Activated naive CD4-positive, alpha-beta T cell treated with anti-CD3 and anti-CD28 coated beads, Interleukin-2, amount 50 U/mL, for 24 hours (primary cell): Measurements from ENCODE around the gene ZACN.
A peak's percentile ranks its signal among the peaks of the same experiment; 100 is the strongest.
"Not testable (repeated sequence)": the region's sequence is repeated elsewhere in the genome, so short reads cannot be mapped to it uniquely, and the experiment has no call there.

Experiments
- H3K27ac Mint-ChIP-seq: one replicate; pipeline ENCODE4 v1.8.0; 2021; ENCODE audit warnings: mild to moderate bottlenecking, mixed read lengths
- H3K27me3 Mint-ChIP-seq: one replicate; pipeline ENCODE4 v1.8.0; 2021; ENCODE audit warnings: mixed read lengths
- H3K36me3 Mint-ChIP-seq: one replicate; pipeline ENCODE4 v1.8.0; 2021; ENCODE audit warnings: mixed read lengths
- H3K4me1 Mint-ChIP-seq: one replicate; pipeline ENCODE4 v1.8.0; 2021; ENCODE audit warnings: mixed read lengths
- H3K4me3 Mint-ChIP-seq: one replicate; pipeline ENCODE4 v1.8.0; 2021; ENCODE audit warnings: mild to moderate bottlenecking, mixed read lengths
- H3K9me3 Mint-ChIP-seq: one replicate; pipeline ENCODE4 v1.8.0; 2021; ENCODE audit warnings: mixed read lengths

Gene ZACN

GRCh38 chr17:76078860-76079534 is at the start of gene ZACN:
ZACN (plus strand) TSS chr17:76079182; CDS start chr17:76079265, 83 bp downstream.
- Mint-ChIP-seq H3K27ac (no peak within 1 kb of the TSS), H3K36me3 (no peaks in the 10 kb centered on the region), H3K4me3 (peak within 1 kb of the TSS; percentile 15), H3K27me3 (peaks cover 13% of the 10 kb centered on the region), H3K4me1 (peaks cover 39% of the 10 kb centered on the region), H3K9me3 (no peaks in the 10 kb centered on the region)

GRCh38 chr17:76032073-76032779 is 46.8 kb upstream of the ZACN start:
- H3K4me1 Mint-ChIP-seq, result peaks cover 29% of the 10 kb centered on the region
- H3K27ac Mint-ChIP-seq, result no peak overlapping the region
- H3K27me3 Mint-ChIP-seq, result no peaks in the 10 kb centered on the region
- no peaks in the 10 kb centered on the region for H3K36me3 Mint-ChIP-seq
- no peaks in the 10 kb centered on the region for H3K9me3 Mint-ChIP-seq
- H3K4me3 Mint-ChIP-seq, result no peak overlapping the region

- no peak overlapping the region for H3K27ac Mint-ChIP-seq
- no peak overlapping the region for H3K4me3 Mint-ChIP-seq
- H3K4me1 Mint-ChIP-seq, result peaks cover 29% of the 10 kb centered on the region
- no peaks in the 10 kb centered on the region for H3K36me3 Mint-ChIP-seq
- H3K9me3 Mint-ChIP-seq, result no peaks in the 10 kb centered on the region
- no peaks in the 10 kb centered on the region for H3K27me3 Mint-ChIP-seq
These were observed 46.2 kb upstream of the ZACN start for GRCh38 chr17:76032780-76033108.

GRCh38 chr17:76033139-76033538 is 45.8 kb upstream of the ZACN start:
- H3K27ac Mint-ChIP-seq, result no peak overlapping the region
- H3K36me3 Mint-ChIP-seq, result no peaks in the 10 kb centered on the region
- H3K4me1 Mint-ChIP-seq, result peaks cover 29% of the 10 kb centered on the region
- no peaks in the 10 kb centered on the region for H3K9me3 Mint-ChIP-seq
- H3K27me3 Mint-ChIP-seq, result no peaks in the 10 kb centered on the region
- H3K4me3 Mint-ChIP-seq, result no peak overlapping the region

- Mint-ChIP-seq H3K27ac (no peak overlapping the region), H3K36me3 (peaks cover 2% of the 10 kb centered on the region), H3K27me3 (no peaks in the 10 kb centered on the region), H3K4me3 (no peak overlapping the region), H3K9me3 (no peaks in the 10 kb centered on the region), H3K4me1 (peaks cover 15% of the 10 kb centered on the region)
These were observed 44.3 kb upstream of the ZACN start for GRCh38 chr17:76034428-76035350.

GRCh38 chr17:76036497-76037261 is 42.3 kb upstream of the ZACN start:
- Mint-ChIP-seq H3K4me1 (peaks cover 12% of the 10 kb centered on the region), H3K27me3 (no peaks in the 10 kb centered on the region), H3K36me3 (peaks cover 6% of the 10 kb centered on the region), H3K4me3 (no peak overlapping the region), H3K9me3 (no peaks in the 10 kb centered on the region), H3K27ac (peak overlapping the region; percentile 62)

GRCh38 chr17:76038050-76038449 is 40.9 kb upstream of the ZACN start:
- H3K4me3 Mint-ChIP-seq, result no peak overlapping the region
- peak overlapping the region; percentile 89 for H3K27ac Mint-ChIP-seq
- no peaks in the 10 kb centered on the region for H3K27me3 Mint-ChIP-seq

GRCh38 chr17:76039121-76039520 is 39.9 kb upstream of the ZACN start:
- Mint-ChIP-seq H3K4me3 (no peak overlapping the region), H3K4me1 (peaks cover 12% of the 10 kb centered on the region), H3K27ac (peak overlapping the region; percentile 65), H3K9me3 (no peaks in the 10 kb centered on the region), H3K27me3 (no peaks in the 10 kb centered on the region), H3K36me3 (peaks cover 6% of the 10 kb centered on the region)

More at GRCh38 chr17:76038050-76038449, 40.9 kb upstream of the ZACN start:
- Mint-ChIP-seq H3K4me1 (peaks cover 12% of the 10 kb centered on the region), H3K36me3 (peaks cover 6% of the 10 kb centered on the region), H3K9me3 (no peaks in the 10 kb centered on the region)

GRCh38 chr17:76040376-76040775 is 38.6 kb upstream of the ZACN start:
- Mint-ChIP-seq H3K27me3 (no peaks in the 10 kb centered on the region), H3K36me3 (peaks cover 6% of the 10 kb centered on the region), H3K4me1 (peaks cover 6% of the 10 kb centered on the region), H3K4me3 (no peak overlapping the region), H3K27ac (no peak overlapping the region), H3K9me3 (no peaks in the 10 kb centered on the region)

- H3K4me1 Mint-ChIP-seq, H3K27me3 Mint-ChIP-seq, H3K27ac Mint-ChIP-seq, H3K9me3 Mint-ChIP-seq, H3K4me3 Mint-ChIP-seq, H3K36me3 Mint-ChIP-seq: not testable (repeated sequence)
These were observed 36.1 kb upstream of the ZACN start for GRCh38 chr17:76042868-76043267.

- H3K4me1 Mint-ChIP-seq, result peaks cover 14% of the 10 kb centered on the region
- not testable (repeated sequence) for H3K27ac Mint-ChIP-seq
These were observed 34.4 kb upstream of the ZACN start for GRCh38 chr17:76044475-76045007.

GRCh38 chr17:76046064-76046463 is 32.9 kb upstream of the ZACN start:
- H3K4me3 Mint-ChIP-seq, result no peak overlapping the region
- peaks cover 23% of the 10 kb centered on the region for H3K4me1 Mint-ChIP-seq
- no peaks in the 10 kb centered on the region for H3K27me3 Mint-ChIP-seq
- peaks cover 18% of the 10 kb centered on the region for H3K36me3 Mint-ChIP-seq
- no peaks in the 10 kb centered on the region for H3K9me3 Mint-ChIP-seq
- peak overlapping the region; percentile 23 for H3K27ac Mint-ChIP-seq

More at GRCh38 chr17:76044475-76045007, 34.4 kb upstream of the ZACN start:
- H3K27me3 Mint-ChIP-seq, H3K4me3 Mint-ChIP-seq, H3K9me3 Mint-ChIP-seq: not testable (repeated sequence)
- H3K36me3 Mint-ChIP-seq, result peaks cover 14% of the 10 kb centered on the region

GRCh38 chr17:76048025-76048605 is 30.9 kb upstream of the ZACN start:
- peaks cover 25% of the 10 kb centered on the region for H3K4me1 Mint-ChIP-seq
- H3K4me3 Mint-ChIP-seq, result no peak overlapping the region
- peaks cover 17% of the 10 kb centered on the region for H3K36me3 Mint-ChIP-seq
- H3K27ac Mint-ChIP-seq, result peak overlapping the region; percentile 26
- H3K27me3 Mint-ChIP-seq, result no peaks in the 10 kb centered on the region
- H3K9me3 Mint-ChIP-seq, result no peaks in the 10 kb centered on the region

GRCh38 chr17:76048711-76049110 is 30.3 kb upstream of the ZACN start:
- Mint-ChIP-seq H3K4me1 (peaks cover 31% of the 10 kb centered on the region), H3K36me3 (peaks cover 17% of the 10 kb centered on the region), H3K27ac (no peak overlapping the region), H3K9me3 (no peaks in the 10 kb centered on the region), H3K27me3 (no peaks in the 10 kb centered on the region), H3K4me3 (no peak overlapping the region)

- H3K4me3 Mint-ChIP-seq, result no peak overlapping the region
- peaks cover 17% of the 10 kb centered on the region for H3K36me3 Mint-ChIP-seq
- H3K9me3 Mint-ChIP-seq, result no peaks in the 10 kb centered on the region
- peaks cover 35% of the 10 kb centered on the region for H3K4me1 Mint-ChIP-seq
- H3K27me3 Mint-ChIP-seq, result no peaks in the 10 kb centered on the region
- peak overlapping the region; percentile 79 for H3K27ac Mint-ChIP-seq
These were observed 29.7 kb upstream of the ZACN start for GRCh38 chr17:76049239-76049638.
